IMR-90 (cell line): ENCODE results near the gene TMEM127. TPM values are rescaled to one million over a fixed set of nuclear protein-coding genes. Genes with fewer than 3 reads are reported as not detected.

ENCODE experiments used
- ATAC-seq: fragments of 200-7000 bp; cut with Tn5 transposase; 2 replicates; pipeline ENCODE4 v1.9.1; 2020; ENCODE audit warnings: low read depth, mild to moderate bottlenecking, moderate library complexity
- BruUV-seq: library from RNA; stranded (reverse); fragments of 400-500 nt; replicated peaks from 2 replicates; lab custom pipeline; 2021; lab: Mats Ljungman, UMichigan
- CTCF ChIA-PET: fragments of 300-600 bp; formaldehyde crosslinking; extraction: SDS; loops from one replicate; lab custom pipeline; 2021; ENCODE audit warnings: antibody characterized with exemption; lab: Yijun Ruan, JAX
- POLR2A ChIA-PET: fragments of 300-600 bp; sonication (Branson Sonifier 250); formaldehyde crosslinking; loops from one replicate; lab custom pipeline; 2022; ENCODE audit warnings: antibody characterized with exemption; ENCODE audit not compliant: unreplicated experiment; lab: Charles Lee
- DNase-seq: peaks from one replicate; pipeline ENCODE4 v3.0.0; 2013
- H2AFZ ChIP-seq: replicated peaks from 2 replicates; pipeline ENCODE3; 2013; ENCODE audit warnings: low read length, mild to moderate bottlenecking; ENCODE audit not compliant: poor library complexity
- H2AK5ac ChIP-seq: 2 replicates; pipeline ENCODE4 v1.6.1; 2013; ENCODE audit warnings: low read depth, low read length, inconsistent platforms
- H2AK9ac ChIP-seq: replicated peaks from 2 replicates; pipeline ENCODE3; 2013; ENCODE audit warnings: mild to moderate bottlenecking, low read depth, low read length, moderate library complexity; ENCODE audit not compliant: poor library complexity
- H2BK120ac ChIP-seq: 2 replicates; pipeline ENCODE4 v1.6.1; 2013; ENCODE audit warnings: low read depth, low read length, inconsistent platforms
- H2BK15ac ChIP-seq: 3 replicates; pipeline ENCODE4 v1.6.1; 2013; ENCODE audit warnings: low read depth, low read length, inconsistent platforms
- H2BK20ac ChIP-seq: 2 replicates; pipeline ENCODE4 v1.6.1; 2013; ENCODE audit warnings: low read depth, mild to moderate bottlenecking, inconsistent platforms, low read length, moderate library complexity
- H2BK5ac ChIP-seq: 2 replicates; pipeline ENCODE4 v1.6.1; 2013; ENCODE audit warnings: mild to moderate bottlenecking, low read depth, low read length, inconsistent platforms; ENCODE audit not compliant: poor library complexity, severe bottlenecking
- H3K14ac ChIP-seq: replicated peaks from 2 replicates; pipeline ENCODE4 v1.6.1; 2013; ENCODE audit warnings: low read depth, low read length, inconsistent platforms
- H3K18ac ChIP-seq: 2 replicates; pipeline ENCODE4 v1.6.1; 2013; ENCODE audit warnings: low read depth, low read length, control low read depth
- H3K23ac ChIP-seq: 2 replicates; pipeline ENCODE4 v1.6.1; 2013; ENCODE audit warnings: low read depth, low read length, inconsistent platforms
- H3K27ac ChIP-seq: 2 replicates; pipeline ENCODE4 v1.5.1; 2013; ENCODE audit warnings: mild to moderate bottlenecking, control low read depth, low read length; ENCODE audit not compliant: insufficient read depth
- H3K27me3 ChIP-seq: 2 replicates; pipeline ENCODE4 v1.6.1; 2013; ENCODE audit warnings: low read length; ENCODE audit not compliant: control insufficient read depth, insufficient read depth
- H3K36me3 ChIP-seq: 2 replicates; pipeline ENCODE4 v1.6.1; 2013; ENCODE audit warnings: low read length, mixed read lengths; ENCODE audit not compliant: control insufficient read depth, insufficient read depth
- H3K4ac ChIP-seq: 2 replicates; pipeline ENCODE4 v1.6.1; 2013; ENCODE audit warnings: low read depth, low read length, inconsistent platforms
- H3K4me1 ChIP-seq: 2 replicates; pipeline ENCODE4 v1.6.1; 2013; ENCODE audit warnings: low read length, mixed read lengths; ENCODE audit not compliant: control insufficient read depth, insufficient read depth
- H3K4me2 ChIP-seq: 2 replicates; pipeline ENCODE4 v1.6.1; 2013; ENCODE audit warnings: low read depth, mild to moderate bottlenecking, control low read depth, low read length, moderate library complexity
- H3K4me3 ChIP-seq: 2 replicates; pipeline ENCODE4 v1.5.1; 2013; ENCODE audit warnings: low read depth, mild to moderate bottlenecking, control low read depth, low read length, moderate library complexity; ENCODE audit not compliant: insufficient read depth
- H3K56ac ChIP-seq: 2 replicates; pipeline ENCODE4 v1.6.1; 2013; ENCODE audit warnings: low read length, inconsistent platforms; ENCODE audit not compliant: insufficient read depth; ENCODE audit errors: extremely low read depth
- H3K79me1 ChIP-seq, 2 experiments: 2 replicates each; pipeline ENCODE4 v1.6.1; 2013; ENCODE audit warnings: low read length in 2 of 2, inconsistent platforms in 1 of 2, low read depth in 1 of 2
- H3K9ac ChIP-seq: 2 replicates; pipeline ENCODE4 v1.6.1; 2013; ENCODE audit warnings: low read depth, low read length, control low read depth
- H3K9me1 ChIP-seq: 2 replicates; pipeline ENCODE4 v1.6.1; 2013; ENCODE audit warnings: low read length, inconsistent platforms; ENCODE audit not compliant: insufficient read depth
- H3K9me3 ChIP-seq: 2 replicates; pipeline ENCODE4 v1.6.1; 2013; ENCODE audit warnings: low read length; ENCODE audit not compliant: control insufficient read depth, insufficient read depth
- H4K20me1 ChIP-seq: 2 replicates; pipeline ENCODE4 v1.6.1; 2013; ENCODE audit warnings: low read length, inconsistent platforms; ENCODE audit not compliant: insufficient read depth
- H4K5ac ChIP-seq: 2 replicates; pipeline ENCODE4 v1.6.1; 2013; ENCODE audit warnings: mild to moderate bottlenecking, low read depth, low read length, control low read depth
- H4K8ac ChIP-seq, 2 experiments: 2 replicates each; pipeline ENCODE4 v1.6.1; 2013; ENCODE audit warnings: low read depth in 2 of 2, low read length in 2 of 2, control low read depth in 1 of 2, inconsistent platforms in 1 of 2
- H4K91ac ChIP-seq: 2 replicates; pipeline ENCODE4 v1.6.1; 2013; ENCODE audit warnings: low read depth, low read length, inconsistent platforms; ENCODE audit not compliant: insufficient read depth
- BHLHE40 ChIP-seq: fragments of 150-350 bp; IDR thresholded peaks from 2 replicates; pipeline ENCODE4 v1.6.1; 2016; ENCODE audit warnings: mild to moderate bottlenecking, low read depth, low read length
- CHD1 ChIP-seq: IDR thresholded peaks from 2 replicates; pipeline ENCODE4 v1.6.1; 2012; ENCODE audit warnings: low read depth, low read length, improper control_type of control experiment
- MAFK ChIP-seq: IDR thresholded peaks from 2 replicates; pipeline ENCODE4 v1.6.1; 2012; ENCODE audit warnings: low read depth, low read length, improper control_type of control experiment
- MAZ ChIP-seq: IDR thresholded peaks from 2 replicates; pipeline ENCODE4 v1.6.1; 2012; ENCODE audit warnings: low read depth, mild to moderate bottlenecking, low read length, improper control_type of control experiment, moderate library complexity, borderline replicate concordance
- MXI1 ChIP-seq: IDR thresholded peaks from 2 replicates; pipeline ENCODE4 v1.6.1; 2012; ENCODE audit warnings: low read depth, mild to moderate bottlenecking, low read length, moderate library complexity, borderline replicate concordance
- POLR2A ChIP-seq: IDR thresholded peaks from 2 replicates; pipeline ENCODE4 v1.6.1; 2012; ENCODE audit warnings: mild to moderate bottlenecking, low read depth, low read length
- RAD21 ChIP-seq: IDR thresholded peaks from 2 replicates; pipeline ENCODE4 v1.6.1; 2012; ENCODE audit warnings: low read length, improper control_type of control experiment
- RCOR1 ChIP-seq: IDR thresholded peaks from 2 replicates; pipeline ENCODE4 v1.6.1; 2012; ENCODE audit warnings: mild to moderate bottlenecking, low read length, improper control_type of control experiment; ENCODE audit not compliant: insufficient replicate concordance
- SMC3 ChIP-seq: fragments of 150-350 bp; IDR thresholded peaks from 2 replicates; pipeline ENCODE4 v1.6.1; 2016; ENCODE audit warnings: low read depth, mild to moderate bottlenecking, antibody characterized with exemption, low read length, moderate library complexity
- USF2 ChIP-seq: fragments of 150-350 bp; IDR thresholded peaks from 2 replicates; pipeline ENCODE4 v1.6.1; 2017; ENCODE audit warnings: mild to moderate bottlenecking, antibody characterized with exemption, low read length, low read depth
- WGBS, 2 experiments: methylation state at CpG; one replicate each; pipeline versions ENCODE4 v1.1.5 to v1.1.7; 2013; ENCODE audit warnings: missing lambda C conversion rate in 2 of 2; ENCODE audit not compliant: insufficient read length in 1 of 2; ENCODE audit errors: extremely low coverage in 2 of 2; 5-methylcytosine and 5-hydroxymethylcytosine counted together
- dilution Hi-C: fragments of 300-500 bp; cut with HindIII; formaldehyde crosslinking; loops from one replicate; pipeline ENCODE4 v1.14.3; 2018; ENCODE audit warnings: low sequenced_read_pairs; ENCODE audit not compliant: unreplicated experiment
- in situ Hi-C: fragments of 300-500 bp; cut with MboI; formaldehyde crosslinking; loops from 3 replicates; pipeline ENCODE4 v1.14.3; 2019; ENCODE audit warnings: low sequenced_read_pairs, inconsistent platforms, mixed read lengths
- intact Hi-C: fragments of 100-400 bp; cut with micrococcal nuclease; formaldehyde crosslinking; loops from 2 replicates; pipeline ENCODE4 v1.10.0; 2022
- polyA plus RNA-seq, 3 experiments: library from polyadenylated mRNA; depleted of rRNA; stranded (reverse); fragments of >200 nt; gene quantifications; 2 replicates each; pipeline ENCODE4 v1.2.3, GENCODE V29; 2012; ENCODE audit warnings: low replicate concordance in 1 of 3
- total RNA-seq: library from RNA; depleted of rRNA; stranded (reverse); fragments of >200 nt; gene quantifications from 2 replicates; pipeline ENCODE4 v1.2.3, GENCODE V29; 2012
- TF ChIP-seq, protein P1 (sequence below): conservative IDR thresholded peaks from 2 replicates; pipeline ENCODE4 v1.5.1; 2012; ENCODE audit warnings: mild to moderate bottlenecking, low read depth, low read length, improper control_type of control experiment
- TF ChIP-seq, protein P2 (sequence below): fragments of 150-350 bp; IDR thresholded peaks from 2 replicates; pipeline ENCODE4 v1.6.1; 2016; ENCODE audit warnings: low read depth, mild to moderate bottlenecking, low read length, moderate library complexity, borderline replicate concordance

The TMEM127 gene
- total and polyA plus RNA-seq, 2 of the 4 experiments (the other 2 are of a cell fraction) = 35.7 to 47.6 TPM

GRCh38 chr2:96208143-96209010 is 57.4 kb downstream of the TMEM127 start, which contains the start of gene STARD7:
TSS of gene STARD7 (minus strand) at chr2:96208827. CDS start at chr2:96208434, 393 bp downstream.
- peak within 1 kb of the TSS; percentile 60 for H3K4me3 ChIP-seq
- peak within 1 kb of the TSS; percentile 97 for H4K5ac ChIP-seq
- H3K27me3 ChIP-seq = no peaks in the 10 kb centered on the region
- peak within 1 kb of the TSS; percentile 87 for H2AK5ac ChIP-seq
- peak within 1 kb of the TSS; percentile 32; the same call in 1 of the 2 replicates for H2BK120ac ChIP-seq
- H2BK5ac ChIP-seq = peak within 1 kb of the TSS; percentile 47
- H3K9ac ChIP-seq = peak within 1 kb of the TSS; percentile 85
- dilution Hi-C loops = no loop called here
- DNase-seq (peak; percentile 97), ATAC-seq (peak; percentile 92)
- TF ChIP-seq POLR2A (peak; percentile 89), USF2 (peak; percentile 64), CHD1 (no peak), BHLHE40 (peak; percentile 92), RAD21 (peak; percentile 24; the same call in 1 of the 2 replicates), RCOR1 (no peak), SMC3 (no peak; the same call in 1 of the 2 replicates), MXI1 (peak; percentile 82), MAZ (peak; percentile 71; the same call in 1 of the 2 replicates), MAFK (no peak)
- TF ChIP-seq, protein P1, sequence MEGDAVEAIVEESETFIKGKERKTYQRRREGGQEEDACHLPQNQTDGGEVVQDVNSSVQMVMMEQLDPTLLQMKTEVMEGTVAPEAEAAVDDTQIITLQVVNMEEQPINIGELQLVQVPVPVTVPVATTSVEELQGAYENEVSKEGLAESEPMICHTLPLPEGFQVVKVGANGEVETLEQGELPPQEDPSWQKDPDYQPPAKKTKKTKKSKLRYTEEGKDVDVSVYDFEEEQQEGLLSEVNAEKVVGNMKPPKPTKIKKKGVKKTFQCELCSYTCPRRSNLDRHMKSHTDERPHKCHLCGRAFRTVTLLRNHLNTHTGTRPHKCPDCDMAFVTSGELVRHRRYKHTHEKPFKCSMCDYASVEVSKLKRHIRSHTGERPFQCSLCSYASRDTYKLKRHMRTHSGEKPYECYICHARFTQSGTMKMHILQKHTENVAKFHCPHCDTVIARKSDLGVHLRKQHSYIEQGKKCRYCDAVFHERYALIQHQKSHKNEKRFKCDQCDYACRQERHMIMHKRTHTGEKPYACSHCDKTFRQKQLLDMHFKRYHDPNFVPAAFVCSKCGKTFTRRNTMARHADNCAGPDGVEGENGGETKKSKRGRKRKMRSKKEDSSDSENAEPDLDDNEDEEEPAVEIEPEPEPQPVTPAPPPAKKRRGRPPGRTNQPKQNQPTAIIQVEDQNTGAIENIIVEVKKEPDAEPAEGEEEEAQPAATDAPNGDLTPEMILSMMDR = peak; percentile 22; the same call in 1 of the 2 replicates
- TF ChIP-seq, protein P2, sequence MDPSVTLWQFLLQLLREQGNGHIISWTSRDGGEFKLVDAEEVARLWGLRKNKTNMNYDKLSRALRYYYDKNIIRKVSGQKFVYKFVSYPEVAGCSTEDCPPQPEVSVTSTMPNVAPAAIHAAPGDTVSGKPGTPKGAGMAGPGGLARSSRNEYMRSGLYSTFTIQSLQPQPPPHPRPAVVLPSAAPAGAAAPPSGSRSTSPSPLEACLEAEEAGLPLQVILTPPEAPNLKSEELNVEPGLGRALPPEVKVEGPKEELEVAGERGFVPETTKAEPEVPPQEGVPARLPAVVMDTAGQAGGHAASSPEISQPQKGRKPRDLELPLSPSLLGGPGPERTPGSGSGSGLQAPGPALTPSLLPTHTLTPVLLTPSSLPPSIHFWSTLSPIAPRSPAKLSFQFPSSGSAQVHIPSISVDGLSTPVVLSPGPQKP = no peak
- peak within 1 kb of the TSS; percentile 76 for H3K27ac ChIP-seq
- peaks cover 16% of the 10 kb centered on the region; the same call in 1 of the 2 replicates for H3K9me1 ChIP-seq
- H4K20me1 ChIP-seq = peaks cover 41% of the 10 kb centered on the region
- H2BK20ac ChIP-seq = no peak within 1 kb of the TSS
- no peaks in the 10 kb centered on the region for H3K9me3 ChIP-seq
- H3K79me1 ChIP-seq = peaks cover 17 to 37% of the 10 kb centered on the region in 2 experiments
- peak within 1 kb of the TSS; percentile 87 for H3K23ac ChIP-seq
- in situ Hi-C loops = no loop called here
- ChIA-PET CTCF (interaction anchor here (0.6 kb wide), 4 partner anchors 9 to 95 kb away, joined by 3 read pairs; no protein-coding TSS in a partner anchor), POLR2A (interaction anchor here (0.5 kb wide), 1 partner anchor 127 kb away, joined by 4 read pairs; no protein-coding TSS in a partner anchor)
- no peaks in the 10 kb centered on the region for H3K36me3 ChIP-seq
- H2AK9ac ChIP-seq = peak within 1 kb of the TSS; percentile 97
- H2BK15ac ChIP-seq = no peak within 1 kb of the TSS
- H3K4ac ChIP-seq = peak within 1 kb of the TSS; percentile 69
- peak within 1 kb of the TSS; percentile 81 for H3K14ac ChIP-seq
- H3K4me1 ChIP-seq = peaks cover 14% of the 10 kb centered on the region
- WGBS, 2 experiments = 0% methylated on average over 61 of the region's 100 CpGs; no CpG with 5 or more reads in 1 of the 2 experiments
- peak within 1 kb of the TSS; percentile 93 for H3K4me2 ChIP-seq
- H4K91ac ChIP-seq = peak within 1 kb of the TSS; percentile 73
- no TSS peak for BruUV-seq
- peak within 1 kb of the TSS; percentile 95 for H2AFZ ChIP-seq
- H4K8ac ChIP-seq = peak within 1 kb of the TSS; percentile 92 to 93
- peak within 1 kb of the TSS; percentile 75 for H3K56ac ChIP-seq
- no peak within 1 kb of the TSS for H3K18ac ChIP-seq
- intact Hi-C loops = loop anchor here (1.0 to 5.0 kb wide), 3 partner anchors 34 to 61 kb away; partner anchors contain the start of genes CIAO1 and DUSP2
